ENCODE data around the gene OSMR. TPM values are rescaled to one million over a fixed set of nuclear protein-coding genes. Genes with fewer than 3 reads are reported as not detected.

Gene OSMR
- total RNA-seq, 1 donor from 2014 or later: 0.04 TPM

DNA sequence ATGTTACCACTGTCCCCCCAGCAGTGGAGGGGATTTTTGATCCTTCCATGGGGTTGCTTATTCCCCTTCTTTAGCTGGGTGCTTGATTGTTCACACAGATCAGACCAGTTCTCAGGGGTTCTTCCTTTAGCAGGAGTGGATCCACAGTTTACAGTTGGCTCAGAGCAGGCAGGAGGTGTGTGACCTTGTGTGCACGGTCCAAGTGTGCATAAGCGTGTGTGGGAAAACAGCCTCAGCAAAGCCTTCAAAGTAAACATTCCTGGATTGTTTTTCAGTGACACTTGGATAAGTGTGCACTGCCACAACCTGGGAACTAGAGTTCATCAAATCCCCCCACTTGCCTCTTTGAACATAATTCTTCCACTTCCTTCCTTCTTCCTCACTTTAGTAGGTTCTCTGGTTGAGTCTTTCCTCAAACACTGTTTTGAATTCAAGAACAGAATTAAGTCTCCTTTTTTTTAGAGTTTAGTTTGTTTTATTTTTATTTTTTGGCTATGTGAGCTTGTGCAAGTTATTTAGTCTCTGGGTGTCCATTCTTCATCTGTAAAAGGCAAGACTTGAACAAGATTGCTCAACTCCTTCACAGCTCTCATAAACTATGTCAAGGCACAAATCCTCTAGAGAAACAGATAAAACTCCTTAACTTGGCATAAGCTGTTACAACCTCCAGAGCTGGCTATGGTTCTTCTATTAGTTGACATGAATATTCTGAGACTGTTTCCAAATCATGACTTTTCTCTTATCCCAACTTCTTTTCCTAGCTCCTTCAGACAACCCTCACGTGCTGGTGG is 78.0 kb downstream of the OSMR start:
- intact Hi-C loops (cut with micrococcal nuclease): loop anchor here (2.0 kb wide), 1 partner anchor 541 kb away; no protein-coding TSS in a partner anchor
- Mint-ChIP-seq H3K27me3 (peaks cover 32% of the 10 kb centered on the region), H3K27ac (no peak overlapping the region), H3K4me3 (no peak overlapping the region), H3K9me3 (no peaks in the 10 kb centered on the region), H3K36me3 (ENCODE audit: low read depth) (no peaks in the 10 kb centered on the region), H3K4me1 (no peaks in the 10 kb centered on the region)
- ATAC-seq (ENCODE audit: low read depth) (no peak), DNase-seq (no peak)
- TF ChIP-seq, protein P1, sequence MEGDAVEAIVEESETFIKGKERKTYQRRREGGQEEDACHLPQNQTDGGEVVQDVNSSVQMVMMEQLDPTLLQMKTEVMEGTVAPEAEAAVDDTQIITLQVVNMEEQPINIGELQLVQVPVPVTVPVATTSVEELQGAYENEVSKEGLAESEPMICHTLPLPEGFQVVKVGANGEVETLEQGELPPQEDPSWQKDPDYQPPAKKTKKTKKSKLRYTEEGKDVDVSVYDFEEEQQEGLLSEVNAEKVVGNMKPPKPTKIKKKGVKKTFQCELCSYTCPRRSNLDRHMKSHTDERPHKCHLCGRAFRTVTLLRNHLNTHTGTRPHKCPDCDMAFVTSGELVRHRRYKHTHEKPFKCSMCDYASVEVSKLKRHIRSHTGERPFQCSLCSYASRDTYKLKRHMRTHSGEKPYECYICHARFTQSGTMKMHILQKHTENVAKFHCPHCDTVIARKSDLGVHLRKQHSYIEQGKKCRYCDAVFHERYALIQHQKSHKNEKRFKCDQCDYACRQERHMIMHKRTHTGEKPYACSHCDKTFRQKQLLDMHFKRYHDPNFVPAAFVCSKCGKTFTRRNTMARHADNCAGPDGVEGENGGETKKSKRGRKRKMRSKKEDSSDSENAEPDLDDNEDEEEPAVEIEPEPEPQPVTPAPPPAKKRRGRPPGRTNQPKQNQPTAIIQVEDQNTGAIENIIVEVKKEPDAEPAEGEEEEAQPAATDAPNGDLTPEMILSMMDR (IDR thresholded peaks at IDR 0.05): no peak
- ChIA-PET CTCF (interaction anchor here (5.5 kb wide), 1 partner anchor 481 kb away, joined by 59 read pairs; no protein-coding TSS in a partner anchor), POLR2A (no interaction called here)

- TF ChIP-seq, protein P1 (IDR thresholded peaks at IDR 0.05): no peak
- DNase-seq (no peak), ATAC-seq (ENCODE audit: low read depth) (no peak)
- POLR2A ChIA-PET: no interaction called here
- Mint-ChIP-seq H3K27me3 (peaks cover 29% of the 10 kb centered on the region), H3K4me3 (no peak overlapping the region), H3K4me1 (no peaks in the 10 kb centered on the region), H3K9me3 (no peaks in the 10 kb centered on the region), H3K36me3 (ENCODE audit: low read depth) (no peaks in the 10 kb centered on the region), H3K27ac (no peak overlapping the region)
- intact Hi-C loops (cut with micrococcal nuclease): no loop called here
- CTCF ChIA-PET: no interaction called here
Measured at GRCh38 chr5:38925154-38925925, 79.5 kb downstream of the OSMR start.

DNA sequence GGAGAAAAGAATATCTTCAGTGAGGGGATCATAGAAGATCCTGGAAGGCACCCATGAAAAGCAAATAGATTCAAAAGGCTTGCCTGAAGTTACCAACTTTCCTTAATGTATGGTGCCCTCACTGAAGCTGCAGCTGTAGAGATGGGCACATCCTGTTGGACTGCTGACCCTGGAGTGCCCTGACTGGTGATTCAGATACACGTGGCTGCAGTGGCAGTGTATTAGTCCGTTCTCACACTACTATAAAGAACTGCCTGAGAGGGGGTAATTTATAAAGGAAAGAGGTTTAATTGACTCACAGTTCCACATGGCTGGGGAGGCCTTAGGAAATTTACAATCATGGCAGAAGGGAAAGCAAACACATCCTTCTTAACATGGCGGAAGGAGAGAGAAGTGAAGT is 80.3 kb downstream of the OSMR start:
- DNase-seq: no peak
- H3K4me3 Mint-ChIP-seq: no peak overlapping the region
- TF ChIP-seq, protein P1 (IDR thresholded peaks at IDR 0.05): no peak
- POLR2A ChIA-PET: no interaction called here
- H3K27me3 Mint-ChIP-seq: peaks cover 29% of the 10 kb centered on the region
- CTCF ChIA-PET: no interaction called here
- H3K9me3 Mint-ChIP-seq: no peaks in the 10 kb centered on the region
- no peaks in the 10 kb centered on the region for H3K4me1 Mint-ChIP-seq
- intact Hi-C loops (cut with micrococcal nuclease): no loop called here
- no peak for ATAC-seq (ENCODE audit: low read depth)
- H3K27ac Mint-ChIP-seq: no peak overlapping the region
- H3K36me3 Mint-ChIP-seq (ENCODE audit: low read depth): no peaks in the 10 kb centered on the region

GRCh38 chr5:38927470-38927869 is 81.7 kb downstream of the OSMR start:
- ATAC-seq (ENCODE audit: low read depth) (no peak), DNase-seq (no peak)
- ChIA-PET CTCF (no interaction called here), POLR2A (no interaction called here)
- peaks cover 25% of the 10 kb centered on the region for H3K27me3 Mint-ChIP-seq
- H3K27ac Mint-ChIP-seq: no peak overlapping the region
- no peaks in the 10 kb centered on the region for H3K9me3 Mint-ChIP-seq
- H3K36me3 Mint-ChIP-seq (ENCODE audit: low read depth): no peaks in the 10 kb centered on the region
- H3K4me3 Mint-ChIP-seq: no peak overlapping the region
- intact Hi-C loops (cut with micrococcal nuclease): no loop called here
- TF ChIP-seq, protein P1 (IDR thresholded peaks at IDR 0.05): no peak
- no peaks in the 10 kb centered on the region for H3K4me1 Mint-ChIP-seq

DNA sequence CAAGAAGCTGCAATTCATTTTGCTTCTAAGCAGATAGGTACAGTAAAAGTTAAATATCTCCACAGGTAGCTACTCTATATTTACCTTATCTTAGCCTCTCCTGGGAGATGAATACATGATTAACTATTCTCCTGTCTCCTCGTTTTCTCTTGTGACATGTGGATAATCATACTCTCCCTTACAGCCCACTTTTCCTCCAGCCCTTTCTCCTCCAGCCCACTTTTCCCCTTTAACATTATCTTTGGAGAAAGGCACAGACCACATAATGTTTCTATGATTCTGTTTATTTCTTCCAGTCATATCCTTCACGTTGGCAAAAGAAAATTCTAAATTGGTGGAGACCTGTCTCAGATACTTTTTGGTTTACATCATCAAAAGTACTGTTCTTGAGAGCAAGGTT is 84.0 kb downstream of the OSMR start:
- intact Hi-C loops (cut with micrococcal nuclease): no loop called here
- POLR2A ChIA-PET: no interaction called here
- Mint-ChIP-seq H3K4me1 (no peaks in the 10 kb centered on the region), H3K9me3 (no peaks in the 10 kb centered on the region), H3K27ac (no peak overlapping the region), H3K27me3 (peaks cover 14% of the 10 kb centered on the region), H3K4me3 (no peak overlapping the region), H3K36me3 (ENCODE audit: low read depth) (no peaks in the 10 kb centered on the region)
- DNase-seq (no peak), ATAC-seq (ENCODE audit: low read depth) (no peak)
- CTCF ChIA-PET: no interaction called here
- TF ChIP-seq, protein P1 (IDR thresholded peaks at IDR 0.05): no peak

Measured in activated B cell treated with CpG ODN at 0.5 μM for 24 hours (primary cell).